HG03064 (cell line): Measurements from ENCODE around the gene LAMB3.
"Not testable (repeated sequence)": the region's sequence is repeated elsewhere in the genome, so short reads cannot be mapped to it uniquely, and the experiment has no call there.

Experiments
- ATAC-seq: cut with Tn5 transposase; IDR thresholded peaks from one replicate; pipeline ENCODE4 v1.9.1; 2021; ENCODE audit warnings: low read depth; ENCODE audit not compliant: unreplicated experiment

The LAMB3 gene

DNA sequence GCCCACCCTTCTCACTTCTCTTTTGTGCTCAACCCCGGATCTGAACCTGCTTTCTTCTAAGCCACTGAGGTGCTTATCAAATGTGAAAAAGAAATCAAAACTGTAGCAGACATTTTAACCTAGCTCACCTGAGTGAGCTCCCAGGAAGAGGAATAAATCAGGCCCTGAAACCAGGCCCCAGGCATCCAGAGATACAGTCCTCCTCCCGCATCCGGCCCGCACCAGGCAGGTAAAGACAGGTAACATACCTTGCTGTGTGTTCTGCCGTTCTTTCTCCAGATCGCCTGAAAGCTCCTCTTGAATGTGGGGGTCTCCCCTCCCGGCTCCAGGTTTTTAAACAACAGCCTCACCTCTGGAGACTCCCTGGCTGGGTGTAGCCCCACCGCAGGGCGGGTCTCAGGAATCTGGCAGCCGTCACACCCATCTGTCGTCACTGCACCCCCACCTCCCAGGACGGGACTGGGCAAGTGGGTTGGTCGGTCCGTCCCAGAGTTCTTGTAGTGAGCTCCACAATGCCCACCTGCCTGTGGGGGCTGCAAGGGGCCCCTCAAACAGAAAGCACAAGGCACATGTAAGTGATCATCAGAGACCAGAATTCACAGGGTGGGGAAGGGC lies at the start of gene LAMB3:
LAMB3 (minus strand) TSS at position 305 of the 615 bp plus-strand sequence. CDS start 1,481 bp downstream, outside the sequence.
- ATAC-seq, result no peak

GRCh38 chr1:209700686-209701085 lies 48.5 kb upstream of the LAMB3 start:
- ATAC-seq, result not testable (repeated sequence)

DNA sequence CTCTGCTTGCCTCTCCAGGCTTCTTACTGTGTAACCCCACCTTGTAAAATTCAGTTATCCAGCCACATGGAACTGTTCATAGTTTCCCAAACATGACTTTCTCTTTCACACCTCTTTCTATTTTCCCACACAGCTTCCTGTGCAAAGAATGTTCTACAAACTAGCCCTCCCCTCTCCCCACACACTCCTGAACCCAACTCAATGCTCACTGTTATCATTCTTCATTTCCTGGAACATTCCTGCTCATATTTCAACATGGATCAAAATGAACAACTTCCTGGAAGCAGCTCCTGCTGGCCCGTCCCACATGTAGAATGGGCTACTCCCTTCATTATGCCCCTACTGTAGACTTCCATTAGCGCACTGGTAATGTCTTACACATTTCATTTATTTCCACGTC lies 44.9 kb upstream of the LAMB3 start:
- ATAC-seq, result no peak

DNA sequence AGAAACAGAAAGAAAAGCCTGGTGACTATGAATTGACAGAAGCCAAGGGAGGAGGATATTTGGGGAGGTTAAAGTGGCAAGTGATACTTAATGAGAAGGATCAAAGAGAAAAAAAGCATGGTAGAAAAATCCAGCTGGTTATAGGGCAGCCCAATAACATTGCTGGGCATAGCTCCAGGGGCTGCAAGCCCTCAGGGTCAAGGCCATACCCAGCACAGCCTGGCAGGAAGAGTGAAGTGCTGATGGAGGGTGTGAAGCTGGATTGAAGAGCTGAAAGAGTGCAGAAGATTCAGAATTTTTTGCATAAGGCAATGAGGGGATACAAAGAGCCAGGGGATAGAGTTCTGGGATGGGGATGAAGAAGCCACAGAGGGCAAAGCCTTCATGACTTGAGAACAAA lies 44.4 kb upstream of the LAMB3 start:
- ATAC-seq, result no peak

DNA sequence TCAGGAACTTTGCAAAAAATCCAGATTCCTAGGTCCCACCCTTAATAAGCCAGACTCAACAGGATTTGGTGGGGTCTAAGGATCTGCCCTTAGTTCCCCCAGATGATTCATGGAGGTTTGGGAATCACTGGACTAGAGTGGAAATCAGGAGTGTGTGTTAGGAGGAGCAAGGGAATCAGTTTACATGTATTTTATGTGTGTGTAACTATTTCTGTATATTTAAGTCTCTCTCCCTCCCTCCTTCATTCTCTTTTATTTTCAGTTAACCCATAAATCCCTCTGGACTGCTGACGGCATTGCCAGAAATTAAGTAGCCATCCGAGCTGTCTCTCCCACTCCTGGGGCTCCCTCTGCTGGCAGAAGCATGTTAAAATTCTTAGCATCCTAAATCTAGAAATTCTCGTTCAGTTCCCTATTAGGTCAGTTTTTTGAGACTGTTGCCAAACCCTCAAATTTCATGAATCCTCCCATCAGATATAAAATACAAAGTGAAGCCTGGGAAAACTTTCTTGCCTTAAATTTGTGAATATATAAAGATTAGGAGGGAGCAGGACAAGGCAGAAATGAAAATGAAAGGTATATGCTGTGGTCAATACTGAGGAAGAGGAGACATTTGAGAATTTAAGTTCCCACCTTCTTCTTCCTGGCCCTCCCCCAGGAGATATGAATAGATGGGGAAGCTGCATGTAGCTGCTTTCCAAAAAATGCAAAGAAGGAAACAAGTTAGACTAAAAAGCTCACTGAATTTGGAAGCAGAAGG lies 40.7 kb upstream of the LAMB3 start:
- no peak for ATAC-seq

GRCh38 chr1:209692296-209692695 lies 40.1 kb upstream of the LAMB3 start:
- ATAC-seq, result no peak

- no peak for ATAC-seq
Measured at GRCh38 chr1:209691237-209691636, 39.0 kb upstream of the LAMB3 start.

- no peak for ATAC-seq
Measured at GRCh38 chr1:209689477-209689876, 37.3 kb upstream of the LAMB3 start.

DNA sequence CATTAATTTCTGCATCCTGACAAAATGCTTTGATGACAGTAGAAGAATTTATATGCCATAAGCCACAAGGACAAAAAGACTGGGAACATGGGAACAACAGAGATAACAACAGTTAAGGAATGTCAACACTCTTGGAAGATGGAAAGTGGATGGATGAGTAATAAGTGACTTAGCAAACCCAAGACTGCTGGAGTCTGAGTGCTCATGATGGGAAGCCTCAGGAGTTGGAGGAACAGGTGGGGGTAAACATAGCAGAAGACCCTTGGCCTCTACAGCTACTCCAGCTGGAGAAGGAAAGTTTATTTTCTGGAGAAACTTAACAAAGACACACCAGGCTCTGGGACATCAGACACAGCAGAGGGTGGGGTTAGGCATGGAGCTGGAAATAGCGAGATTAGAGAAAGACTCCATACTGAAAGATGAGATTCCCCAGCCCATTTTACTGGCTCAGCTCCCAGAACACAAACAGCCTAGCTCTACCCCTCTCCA lies 36.6 kb upstream of the LAMB3 start:
- no peak for ATAC-seq

DNA sequence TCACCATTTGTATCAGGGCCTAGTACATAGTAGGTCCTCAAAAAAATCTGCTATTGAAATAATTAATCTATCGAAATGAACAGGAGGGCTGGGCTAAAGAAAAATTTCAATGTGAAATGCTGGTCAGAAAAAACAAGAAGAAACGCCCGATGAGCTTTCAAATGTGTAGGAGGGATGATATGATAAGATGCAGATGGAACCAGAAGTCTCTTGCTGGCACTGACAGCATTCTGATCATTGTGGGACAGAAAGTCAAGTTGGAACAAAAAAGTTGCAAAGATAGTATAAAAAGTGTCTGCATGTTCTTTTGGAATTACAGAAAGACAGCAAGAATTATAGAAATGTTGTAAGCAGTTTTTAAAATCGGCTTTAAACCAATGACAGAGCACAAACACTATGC lies 34.1 kb upstream of the LAMB3 start:
- no peak for ATAC-seq

GRCh38 chr1:209685821-209686220 lies 33.6 kb upstream of the LAMB3 start:
- ATAC-seq, result no peak

GRCh38 chr1:209678981-209679539 lies 26.8 kb upstream of the LAMB3 start:
- no peak for ATAC-seq

DNA sequence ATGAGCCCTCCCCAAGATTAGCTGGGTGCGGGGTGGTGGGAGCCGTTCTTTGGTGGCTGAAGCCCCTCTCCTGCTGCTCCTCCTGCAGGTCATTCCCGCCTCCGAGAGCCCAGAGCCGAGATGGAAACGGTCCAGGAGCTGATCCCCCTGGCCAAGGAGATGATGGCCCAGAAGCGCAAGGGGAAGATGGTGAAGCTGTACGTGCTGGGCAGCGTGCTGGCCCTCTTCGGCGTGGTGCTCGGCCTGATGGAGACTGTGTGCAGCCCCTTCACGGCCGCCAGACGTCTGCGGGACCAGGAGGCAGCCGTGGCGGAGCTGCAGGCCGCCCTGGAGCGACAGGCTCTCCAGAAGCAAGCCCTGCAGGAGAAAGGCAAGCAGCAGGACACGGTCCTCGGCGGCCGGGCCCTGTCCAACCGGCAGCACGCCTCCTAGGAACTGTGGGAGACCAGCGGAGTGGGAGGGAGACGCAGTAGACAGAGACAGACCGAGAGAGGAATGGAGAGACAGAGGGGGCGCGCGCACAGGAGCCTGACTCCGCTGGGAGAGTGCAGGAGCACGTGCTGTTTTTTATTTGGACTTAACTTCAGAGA lies 23.4 kb upstream of the LAMB3 start:
- ATAC-seq, result no peak

DNA sequence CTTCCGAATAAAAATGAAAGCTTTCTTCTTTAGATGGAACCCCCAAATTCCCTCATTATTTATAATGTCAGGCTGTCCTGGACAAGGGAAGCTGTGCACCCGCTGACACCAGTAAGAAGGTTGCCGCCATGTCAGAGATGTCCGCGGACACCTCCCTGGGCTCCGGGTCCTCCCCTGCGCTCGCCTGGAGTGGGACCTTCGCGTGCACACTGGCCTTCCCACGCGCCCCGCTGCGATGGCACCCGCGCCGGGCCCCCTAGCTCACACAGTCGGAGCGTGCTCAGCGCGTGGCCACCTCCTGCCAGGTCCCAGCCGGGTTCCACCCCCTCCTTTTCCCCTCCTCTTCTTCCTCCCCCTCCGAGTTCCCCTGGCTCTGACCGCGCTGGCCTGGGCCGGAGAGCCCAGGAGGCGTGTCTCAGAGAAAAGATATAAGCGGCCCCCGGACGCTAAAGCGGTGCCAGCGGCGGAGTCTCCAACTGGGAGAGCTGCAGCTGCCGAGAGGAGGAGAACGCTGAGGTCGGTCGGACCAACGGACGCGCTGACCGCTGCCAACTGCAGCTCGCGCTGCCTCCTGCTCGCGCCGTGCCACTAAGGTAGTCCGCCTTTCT lies 22.8 kb upstream of the LAMB3 start, which contains the start of gene G0S2:
G0S2 (plus strand) TSS at position 456 of the 608 bp plus-strand sequence. CDS start 273 bp downstream, outside the sequence.
- no peak for ATAC-seq

DNA sequence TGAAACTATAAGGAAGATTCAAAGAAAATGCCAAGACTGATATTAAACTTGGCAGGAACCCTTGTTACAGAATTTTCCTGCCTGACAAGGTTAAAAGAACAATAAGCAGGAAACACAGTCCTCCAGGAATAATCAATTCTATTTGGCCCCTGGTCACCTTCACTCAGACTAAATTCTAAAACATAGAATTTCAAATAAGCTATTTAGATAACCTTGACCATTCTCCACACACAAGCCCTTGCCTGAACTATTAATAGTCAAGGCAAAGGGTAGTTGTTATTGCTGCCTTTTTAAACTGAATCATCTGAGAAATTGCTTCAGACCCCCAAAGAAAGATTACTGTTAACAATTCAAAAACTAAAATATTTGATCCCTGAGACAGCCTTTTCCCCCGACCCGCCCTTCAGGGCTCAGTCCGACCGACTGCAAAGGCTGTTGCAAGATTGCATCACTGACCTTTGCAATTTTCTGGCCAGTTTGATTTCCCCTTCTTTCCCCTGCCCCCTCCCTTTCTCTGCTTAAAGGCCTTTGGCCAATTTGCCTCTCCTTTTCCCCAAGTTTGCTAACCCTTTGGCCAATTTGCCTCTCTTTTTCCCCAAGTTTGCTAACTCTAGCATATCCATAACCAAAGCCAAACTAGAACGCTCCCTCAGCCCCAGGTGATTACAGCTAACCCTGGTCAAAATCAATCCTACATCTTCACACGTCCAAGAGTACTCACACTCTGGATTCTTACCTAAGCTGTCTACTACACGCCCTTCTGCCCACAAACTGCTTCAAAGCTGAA lies 21.6 kb upstream of the LAMB3 start:
- ATAC-seq, result no peak

GRCh38 chr1:209672705-209673630 lies 20.7 kb upstream of the LAMB3 start:
- peak; percentile 90 for ATAC-seq

GRCh38 chr1:209670441-209671082 lies 18.3 kb upstream of the LAMB3 start:
- ATAC-seq, result no peak

DNA sequence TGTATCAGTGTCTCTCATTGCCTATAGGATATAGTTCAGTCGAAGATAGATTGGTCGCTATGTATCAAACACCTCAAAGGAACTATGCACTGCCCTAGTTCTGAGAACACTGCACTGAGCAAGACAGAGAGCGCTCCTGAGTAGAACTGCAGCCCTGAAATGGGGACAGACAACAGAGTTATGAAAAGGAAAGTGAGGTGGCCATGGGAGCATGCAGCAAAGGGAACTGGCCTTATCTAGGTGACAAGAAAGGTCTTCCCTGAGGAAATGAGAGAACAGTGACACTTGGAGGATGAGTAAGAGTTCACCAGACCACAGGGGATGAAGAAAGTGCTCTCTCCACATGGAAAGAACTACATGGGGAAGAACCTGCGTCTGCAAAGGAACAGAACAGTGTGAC lies 15.5 kb upstream of the LAMB3 start:
- no peak for ATAC-seq

- ATAC-seq, result no peak
Measured at GRCh38 chr1:209667103-209667502, 14.9 kb upstream of the LAMB3 start.
